ENCODE data around the gene KRTAP1-5.

Gene KRTAP1-5

DNA sequence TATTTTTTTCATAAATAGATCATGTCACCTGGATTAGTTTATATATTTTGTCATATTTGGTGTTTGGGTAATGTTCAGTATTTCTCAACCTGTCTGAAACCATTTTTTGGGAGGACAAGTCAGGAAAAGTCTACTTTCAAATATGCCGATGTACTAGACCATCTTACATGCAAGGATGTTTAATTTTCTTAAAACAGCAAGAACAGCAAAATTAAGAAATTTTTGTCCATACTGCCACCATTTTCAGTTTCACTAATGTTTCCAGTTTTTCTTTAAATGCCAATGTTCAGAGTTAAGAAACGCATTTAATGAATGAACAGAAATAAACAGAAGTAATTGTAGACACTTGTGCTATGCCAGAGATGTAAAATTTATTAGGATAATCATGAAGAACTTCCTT, 33.9 kb downstream of the KRTAP1-5 start:
- ChIA-PET POLR2A (no interaction called here), CTCF (interaction anchor here (1.2 kb wide), 1 partner anchor 14 kb away, joined by 3 read pairs; no protein-coding TSS in a partner anchor)
- no peak for DNase-seq (ENCODE audit: low read depth, low spot score)
- H3K4me3 ChIP-seq (ENCODE audit: low read depth, low read length): no peak overlapping the region
- TF ChIP-seq, protein P1, sequence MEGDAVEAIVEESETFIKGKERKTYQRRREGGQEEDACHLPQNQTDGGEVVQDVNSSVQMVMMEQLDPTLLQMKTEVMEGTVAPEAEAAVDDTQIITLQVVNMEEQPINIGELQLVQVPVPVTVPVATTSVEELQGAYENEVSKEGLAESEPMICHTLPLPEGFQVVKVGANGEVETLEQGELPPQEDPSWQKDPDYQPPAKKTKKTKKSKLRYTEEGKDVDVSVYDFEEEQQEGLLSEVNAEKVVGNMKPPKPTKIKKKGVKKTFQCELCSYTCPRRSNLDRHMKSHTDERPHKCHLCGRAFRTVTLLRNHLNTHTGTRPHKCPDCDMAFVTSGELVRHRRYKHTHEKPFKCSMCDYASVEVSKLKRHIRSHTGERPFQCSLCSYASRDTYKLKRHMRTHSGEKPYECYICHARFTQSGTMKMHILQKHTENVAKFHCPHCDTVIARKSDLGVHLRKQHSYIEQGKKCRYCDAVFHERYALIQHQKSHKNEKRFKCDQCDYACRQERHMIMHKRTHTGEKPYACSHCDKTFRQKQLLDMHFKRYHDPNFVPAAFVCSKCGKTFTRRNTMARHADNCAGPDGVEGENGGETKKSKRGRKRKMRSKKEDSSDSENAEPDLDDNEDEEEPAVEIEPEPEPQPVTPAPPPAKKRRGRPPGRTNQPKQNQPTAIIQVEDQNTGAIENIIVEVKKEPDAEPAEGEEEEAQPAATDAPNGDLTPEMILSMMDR (IDR thresholded peaks at IDR 0.05; ENCODE audit: insufficient read depth, low read length, missing control alignments): no peak

DNA sequence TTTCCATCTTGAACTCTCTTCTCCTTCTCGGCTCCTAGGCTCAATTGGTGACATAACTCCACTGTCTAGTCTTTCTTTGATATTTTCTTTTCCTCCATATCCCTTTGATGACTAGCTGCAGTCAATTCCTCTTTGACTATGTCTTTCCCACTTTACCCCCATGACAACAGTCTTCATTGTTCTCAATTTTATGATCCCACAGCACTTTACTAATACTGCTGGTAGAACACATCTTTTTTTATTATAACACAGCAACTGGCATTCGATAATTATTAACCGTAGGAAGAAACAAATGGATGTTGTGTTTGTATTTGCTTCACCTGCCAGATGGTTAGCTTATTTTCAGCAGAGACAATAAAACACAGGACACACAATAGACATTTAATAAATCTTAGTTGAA, 34.3 kb downstream of the KRTAP1-5 start:
- ChIA-PET CTCF (interaction anchor here (1.1 to 1.2 kb wide), 2 partner anchors 14 to 29 kb away, joined by 3 read pairs; no protein-coding TSS in a partner anchor), POLR2A (no interaction called here)

DNA sequence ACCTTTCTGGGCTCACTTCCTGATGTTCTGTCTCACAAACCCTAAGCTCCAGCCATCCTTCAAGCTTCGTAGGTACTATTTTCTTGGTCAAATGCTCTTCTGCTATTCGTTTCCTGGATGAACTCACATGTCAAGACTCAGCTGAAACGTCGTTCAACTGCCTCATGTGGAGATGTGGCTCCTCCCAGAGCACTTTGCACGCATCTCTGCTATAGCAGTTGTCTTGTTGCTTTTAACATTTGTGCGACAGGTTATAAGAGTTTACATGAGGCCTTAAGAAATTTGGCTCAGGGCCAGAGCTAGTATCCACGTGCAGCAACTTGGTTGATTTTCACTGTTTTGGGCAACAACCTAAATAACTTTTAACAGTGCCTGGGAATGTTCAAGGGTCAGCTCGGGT, 40.1 kb downstream of the KRTAP1-5 start:
- no peak for DNase-seq (ENCODE audit: low read depth, low spot score)
- POLR2A ChIA-PET: no interaction called here
- H3K4me3 ChIP-seq (ENCODE audit: low read depth, low read length): no peak overlapping the region
- TF ChIP-seq, protein P1 (IDR thresholded peaks at IDR 0.05; ENCODE audit: insufficient read depth, low read length, missing control alignments): no peak
- CTCF ChIA-PET: no interaction called here

More for the DNA sequence above, 34.3 kb downstream of the KRTAP1-5 start:
- no peak for DNase-seq (ENCODE audit: low read depth, low spot score)
- no peak overlapping the region for H3K4me3 ChIP-seq (ENCODE audit: low read depth, low read length)
- TF ChIP-seq, protein P1 (IDR thresholded peaks at IDR 0.05; ENCODE audit: insufficient read depth, low read length, missing control alignments): no peak

DNA sequence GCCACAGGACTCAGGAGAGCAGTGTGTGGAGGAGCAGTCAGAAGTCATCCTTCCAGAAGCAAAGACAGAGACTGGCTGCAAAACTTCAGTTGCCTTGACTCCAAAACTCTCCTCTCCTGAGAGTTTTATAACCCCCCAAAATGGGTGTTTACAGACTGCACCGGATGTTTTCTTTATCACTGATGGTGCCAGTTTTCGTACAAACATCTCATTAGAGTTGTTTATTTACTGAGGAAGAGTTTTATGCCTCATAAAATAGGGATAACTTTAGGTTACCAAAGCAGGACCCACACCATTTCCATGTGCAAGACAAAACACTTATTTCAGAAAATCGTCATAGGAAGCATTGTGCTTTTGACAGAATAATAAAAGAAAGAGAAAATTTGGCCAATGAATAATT, 42.8 kb downstream of the KRTAP1-5 start, which contains the start of gene KRT40:
Gene KRT40 (minus strand): TSS at position 101 of the 400 bp plus-strand sequence. CDS start 53 bp downstream, at position 48.
- POLR2A ChIA-PET: no interaction called here
- CTCF ChIA-PET: no interaction called here
- TF ChIP-seq, protein P1 (IDR thresholded peaks at IDR 0.05; ENCODE audit: insufficient read depth, low read length, missing control alignments): no peak
- no peak for DNase-seq (ENCODE audit: low read depth, low spot score)
- H3K4me3 ChIP-seq (ENCODE audit: low read depth, low read length): no peak within 1 kb of the TSS

DNA sequence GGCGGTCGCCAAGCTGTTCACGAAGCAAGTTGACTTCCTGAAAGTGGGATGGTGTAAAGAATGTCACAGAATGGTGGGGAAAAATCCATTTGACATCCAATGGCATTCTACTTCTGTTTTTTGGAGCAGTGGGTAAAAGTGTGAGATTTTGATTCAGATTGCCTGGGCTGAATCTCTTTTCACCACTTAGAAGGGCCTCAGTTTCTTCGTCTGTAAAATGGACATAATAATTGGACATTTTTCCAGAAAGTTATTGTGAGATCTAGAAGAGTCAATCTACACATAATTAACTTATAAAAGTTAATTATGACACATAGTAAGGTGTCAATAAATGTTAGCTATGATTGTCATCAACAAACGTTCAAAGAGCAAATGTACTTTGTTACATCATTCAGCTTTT, 45.9 kb downstream of the KRTAP1-5 start:
- ChIA-PET POLR2A (no interaction called here), CTCF (interaction anchor here (0.9 to 2.0 kb wide), 3 partner anchors 14 to 57 kb away, joined by 3 to 6 read pairs (median 5); partner anchors contain the start of gene KRT39)

DNA sequence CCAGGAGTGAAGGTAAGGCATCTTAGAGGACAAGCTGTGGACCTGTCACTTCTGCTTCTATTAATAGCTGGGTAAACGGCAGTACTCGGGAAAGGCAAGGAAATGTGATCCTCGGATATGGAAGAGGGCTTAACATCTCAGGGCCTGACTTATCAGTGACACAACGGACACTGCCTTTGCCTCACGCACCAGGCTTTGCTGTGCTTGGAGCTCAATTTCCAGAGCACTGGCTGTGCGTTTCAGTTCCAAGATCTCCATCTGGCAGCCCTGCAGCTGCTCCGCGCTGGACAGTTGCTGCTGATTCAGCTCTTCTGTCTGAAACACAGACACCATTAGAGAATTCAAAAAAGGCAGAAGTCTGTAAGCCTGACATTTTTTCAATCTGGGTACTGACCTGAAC, 46.4 kb downstream of the KRTAP1-5 start:
- ChIA-PET CTCF (interaction anchor here (0.9 to 2.0 kb wide), 4 partner anchors 14 to 58 kb away, joined by 3 to 6 read pairs (median 4); partner anchors contain the start of gene KRT39), POLR2A (no interaction called here)
- no peak for DNase-seq (ENCODE audit: low read depth, low spot score)
- TF ChIP-seq, protein P1 (IDR thresholded peaks at IDR 0.05; ENCODE audit: insufficient read depth, low read length, missing control alignments): no peak
- H3K4me3 ChIP-seq (ENCODE audit: low read depth, low read length): no peak overlapping the region

More for the DNA sequence above, 45.9 kb downstream of the KRTAP1-5 start:
- DNase-seq (ENCODE audit: low read depth, low spot score): no peak
- no peak overlapping the region for H3K4me3 ChIP-seq (ENCODE audit: low read depth, low read length)
- TF ChIP-seq, protein P1 (IDR thresholded peaks at IDR 0.05; ENCODE audit: insufficient read depth, low read length, missing control alignments): no peak
